ENCODE data around the gene ANXA2.

- no peak for TF ChIP-seq CTCF (IDR thresholded peaks at IDR 0.05; ENCODE audit: low read length)
- no peak for TF ChIP-seq EZH2 (IDR thresholded peaks at IDR 0.05; ENCODE audit: borderline replicate concordance, low read length)
These were observed 47.7 kb downstream of the ANXA2 start for GRCh38 chr15:60350108-60350507.

Measured in OCI-LY1 (cell line).